HG03457 (cell line): ENCODE results near the gene TMEM61.
"Not testable (repeated sequence)": the region's sequence is repeated elsewhere in the genome, so short reads cannot be mapped to it uniquely, and the experiment has no call there.

Experiments
- ATAC-seq: cut with Tn5 transposase; IDR thresholded peaks from one replicate; pipeline ENCODE4 v1.9.1; 2021; ENCODE audit warnings: moderate number of reproducible peaks; ENCODE audit not compliant: unreplicated experiment

Gene TMEM61

DNA sequence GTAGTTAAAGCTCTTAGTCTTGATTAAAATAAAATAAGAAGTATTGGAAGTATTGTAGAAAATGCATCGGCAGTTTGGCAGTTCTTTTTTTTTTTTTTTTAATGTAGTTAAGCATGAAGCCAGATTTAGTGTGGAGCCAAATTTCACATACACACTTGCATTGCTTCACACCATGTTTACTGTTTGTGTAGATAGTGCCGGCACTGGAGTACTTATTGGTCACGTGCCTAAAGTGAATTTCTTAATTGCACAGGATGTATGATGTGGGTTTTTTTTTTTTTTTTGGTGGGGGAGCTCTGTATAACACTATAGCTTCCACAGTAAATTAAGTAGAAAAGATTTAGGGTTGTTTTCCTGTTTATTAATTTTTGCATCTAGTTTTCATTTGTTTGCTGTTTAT, 21.2 kb upstream of the TMEM61 start:
- no peak for ATAC-seq

GRCh38 chr1:54962612-54963395, 17.6 kb upstream of the TMEM61 start:
- no peak for ATAC-seq

GRCh38 chr1:54963829-54964228, 16.6 kb upstream of the TMEM61 start:
- not testable (repeated sequence) for ATAC-seq

- peak; percentile 77 for ATAC-seq
Observed at GRCh38 chr1:54965624-54966340, 14.6 kb upstream of the TMEM61 start.

DNA sequence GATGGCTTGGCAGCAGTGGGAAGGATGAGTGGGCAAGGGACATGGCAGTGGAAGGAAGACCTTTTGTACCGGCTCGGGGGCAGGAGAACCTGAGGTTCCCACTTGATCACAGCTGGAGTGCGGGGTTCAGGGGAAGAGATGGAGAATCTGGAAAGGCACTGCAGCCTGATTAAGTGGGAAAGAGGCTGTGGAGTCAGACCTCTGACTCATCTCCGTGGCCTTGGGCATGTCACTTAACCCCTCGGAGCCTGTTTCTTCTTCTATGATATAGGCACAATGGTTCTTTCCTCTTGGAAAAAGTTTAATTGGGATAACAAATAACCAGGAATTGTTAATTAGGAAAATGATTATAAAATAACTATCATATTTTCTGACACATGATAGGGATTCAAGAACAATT, 13.1 kb upstream of the TMEM61 start:
- ATAC-seq: no peak

DNA sequence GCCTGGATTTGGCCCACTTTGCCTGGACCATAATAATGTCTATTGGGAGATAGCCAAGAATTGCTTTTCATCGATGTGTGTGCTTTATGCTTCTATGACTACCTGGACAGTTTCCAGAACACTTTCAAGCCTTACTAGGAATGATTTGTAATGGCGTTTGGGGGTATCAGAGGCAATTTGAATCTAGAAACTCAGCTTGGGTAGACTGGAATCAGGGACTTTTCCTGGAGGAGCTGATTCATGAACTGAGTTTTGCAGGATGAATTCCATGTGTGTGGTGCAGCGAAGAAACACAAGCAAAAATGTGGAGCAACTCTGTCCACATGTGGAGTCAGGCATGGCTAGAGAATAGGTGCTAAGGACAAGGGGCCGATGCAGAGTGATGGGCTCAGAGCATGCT, 11.9 kb upstream of the TMEM61 start:
- no peak for ATAC-seq

DNA sequence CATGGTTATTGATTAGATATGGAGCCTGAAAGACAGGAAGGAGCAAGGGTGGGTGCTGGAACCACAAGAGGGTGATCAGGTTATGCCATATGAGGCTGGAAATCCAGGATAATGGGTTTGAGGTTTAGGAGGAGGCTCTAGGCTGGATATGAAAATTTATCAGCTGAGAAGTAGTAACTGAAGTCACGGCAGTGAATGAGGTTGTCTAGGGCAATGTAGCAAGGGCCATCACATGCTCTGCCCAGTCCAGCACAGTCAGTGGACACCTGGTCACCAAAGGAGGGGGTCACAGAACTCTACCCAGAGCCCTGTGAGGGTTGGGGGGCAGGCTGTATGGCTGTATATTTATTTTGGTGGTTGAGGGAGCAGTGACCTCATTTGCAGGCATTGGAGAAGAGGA, 10.5 kb upstream of the TMEM61 start:
- ATAC-seq: no peak

- ATAC-seq: no peak
Observed at GRCh38 chr1:54970901-54971300, 9.5 kb upstream of the TMEM61 start.

- ATAC-seq: peak; percentile 82
Observed at GRCh38 chr1:54971317-54971791, 9.1 kb upstream of the TMEM61 start.

DNA sequence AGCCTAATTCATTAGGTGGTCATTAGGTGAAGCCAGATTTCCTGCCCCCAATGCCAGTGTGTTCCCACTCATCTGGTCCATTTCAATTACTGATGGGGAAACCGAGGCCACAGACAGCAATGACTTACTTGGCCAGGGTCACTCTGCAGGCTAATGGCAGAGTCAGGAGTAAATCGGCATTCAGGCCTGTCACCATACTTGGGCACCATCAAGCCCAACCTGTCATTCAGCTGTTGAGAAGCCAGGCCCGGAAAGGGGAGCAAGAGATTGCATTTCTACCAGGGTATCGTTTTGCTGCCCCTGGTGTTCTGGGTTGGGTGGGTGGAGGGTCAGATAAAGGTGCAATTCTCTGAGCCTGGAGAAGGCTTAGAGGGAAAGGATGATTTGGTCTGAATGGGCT, 8.0 kb upstream of the TMEM61 start:
- ATAC-seq: no peak

- no peak for ATAC-seq
Observed at GRCh38 chr1:54973205-54973921, 7.1 kb upstream of the TMEM61 start.

DNA sequence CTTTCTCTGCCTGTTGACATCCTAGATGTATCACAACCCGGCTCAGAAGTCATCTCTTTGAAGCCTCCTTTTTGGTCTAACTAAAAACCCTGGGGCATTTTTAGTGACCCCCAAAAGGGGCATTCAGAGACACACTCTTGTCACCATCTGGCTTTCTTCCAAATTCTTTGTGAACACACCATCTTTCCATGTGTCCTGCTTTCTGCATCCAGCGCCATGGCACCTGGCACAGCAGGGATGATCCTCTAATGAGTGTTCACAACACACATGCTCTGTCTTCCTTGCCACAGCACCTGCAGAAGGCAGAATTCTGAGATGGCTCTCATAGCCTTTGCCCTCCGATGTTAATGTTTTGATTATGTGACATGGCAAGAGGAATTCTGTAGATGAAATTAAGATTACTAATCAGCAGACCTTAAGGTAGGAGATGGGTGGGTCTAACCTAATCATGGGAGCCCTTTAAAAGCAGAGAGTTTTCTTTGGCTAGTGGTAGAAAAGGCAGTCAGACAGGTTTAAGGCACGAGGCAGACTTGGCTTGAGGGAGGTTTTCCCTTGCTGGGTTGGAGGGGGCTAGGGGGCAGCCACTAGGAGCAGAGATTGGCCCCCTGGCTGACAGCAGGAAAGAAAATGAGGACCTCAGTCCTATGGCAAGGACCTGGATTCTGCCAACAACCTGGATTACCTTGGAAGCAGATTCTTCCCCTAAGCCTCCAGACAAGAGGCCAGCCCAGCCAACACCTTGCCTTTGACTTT, 4.9 kb upstream of the TMEM61 start:
- no peak for ATAC-seq

DNA sequence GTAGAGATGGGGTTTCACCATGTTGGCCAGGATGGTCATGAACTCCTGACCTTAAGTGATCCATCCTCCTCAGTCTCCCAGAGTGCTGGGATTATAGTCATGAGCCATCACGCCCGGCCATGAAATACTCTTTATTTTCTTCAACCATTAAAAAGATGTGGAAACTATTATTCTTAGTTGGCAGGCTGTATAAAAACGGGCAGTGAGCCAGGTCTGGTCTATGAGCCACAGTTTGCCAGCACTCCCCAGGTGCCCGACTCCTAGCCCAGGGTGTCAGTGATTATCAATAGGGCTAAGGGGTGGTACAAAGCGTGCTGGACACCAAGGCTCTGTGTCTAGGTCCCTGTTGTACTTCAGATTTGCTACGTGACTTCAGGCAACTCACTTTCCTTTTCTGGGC, 3.7 kb upstream of the TMEM61 start:
- ATAC-seq: no peak

- no peak for ATAC-seq
Observed at GRCh38 chr1:54977533-54978297, 2.7 kb upstream of the TMEM61 start.

DNA sequence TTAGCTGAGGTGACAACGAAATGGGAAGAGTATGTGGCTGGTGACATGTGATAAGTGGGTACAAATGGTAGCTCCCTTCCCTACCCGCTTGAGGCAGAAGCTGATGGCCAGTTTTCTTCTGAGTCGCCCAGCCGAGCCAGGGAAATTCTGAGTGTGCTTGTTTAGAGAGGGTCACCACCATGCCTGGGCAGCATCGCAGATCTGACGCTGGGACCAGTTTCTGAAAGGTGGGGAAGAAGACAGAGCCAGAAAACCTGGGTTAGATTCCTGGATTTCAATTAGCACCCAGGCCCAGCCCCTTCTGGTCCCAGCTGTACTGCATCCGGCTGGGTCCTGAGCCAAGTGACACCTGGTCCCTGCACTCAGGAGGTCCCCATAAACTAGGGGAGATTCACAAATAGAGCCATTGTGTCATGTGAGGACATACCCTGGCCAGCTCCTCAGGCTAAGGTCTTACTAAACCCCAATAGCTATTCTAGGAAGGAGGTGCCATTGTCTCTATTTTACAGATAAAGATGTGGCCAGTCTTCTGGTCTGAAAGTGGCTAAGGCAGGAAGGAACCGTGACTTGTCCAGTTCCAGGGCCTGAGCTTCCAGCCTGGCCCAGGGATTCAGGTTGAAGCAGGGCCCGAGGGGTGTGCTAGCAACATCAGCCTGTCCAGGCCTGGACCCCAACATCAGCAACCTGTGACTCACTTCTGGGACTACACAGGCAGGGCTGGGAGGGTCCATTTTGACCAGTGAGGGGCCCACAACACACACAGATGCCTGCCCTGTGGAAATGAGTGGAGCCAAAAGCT, 1.7 kb upstream of the TMEM61 start:
- no peak for ATAC-seq

DNA sequence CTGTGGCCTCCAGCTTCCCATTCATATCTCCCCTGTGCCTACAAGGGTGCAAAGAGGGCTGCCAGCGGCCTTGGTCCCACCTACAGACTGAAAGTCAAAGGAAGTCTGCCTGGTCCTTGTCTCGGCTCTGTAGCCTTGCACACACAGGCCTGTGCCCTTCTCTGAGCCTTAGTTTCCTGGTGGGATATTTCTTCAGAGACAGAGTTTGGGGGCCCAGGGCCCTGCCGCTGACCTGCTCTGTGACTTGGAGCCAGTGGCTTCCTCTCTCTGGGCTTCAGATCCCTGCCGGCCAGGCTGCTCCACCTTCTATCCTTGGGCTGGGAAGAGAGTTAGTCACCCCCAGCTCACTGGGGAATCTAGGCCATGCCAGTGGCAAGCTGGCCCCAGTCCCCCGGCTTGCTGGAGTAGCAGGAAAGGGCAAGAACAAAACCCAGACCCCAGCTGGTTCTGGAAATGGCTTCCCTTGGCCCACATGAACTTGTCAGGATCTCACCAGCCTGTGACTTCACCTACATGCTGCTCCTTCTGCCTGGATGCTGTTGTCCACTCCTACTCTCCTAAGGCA, 1.0 kb upstream of the TMEM61 start:
- ATAC-seq: no peak

GRCh38 chr1:54980046-54980527, 341 bp upstream of the TMEM61 start:
- ATAC-seq: no peak

- ATAC-seq: no peak
Observed at GRCh38 chr1:54981466-54981865, 1.0 kb downstream of the TMEM61 start.

DNA sequence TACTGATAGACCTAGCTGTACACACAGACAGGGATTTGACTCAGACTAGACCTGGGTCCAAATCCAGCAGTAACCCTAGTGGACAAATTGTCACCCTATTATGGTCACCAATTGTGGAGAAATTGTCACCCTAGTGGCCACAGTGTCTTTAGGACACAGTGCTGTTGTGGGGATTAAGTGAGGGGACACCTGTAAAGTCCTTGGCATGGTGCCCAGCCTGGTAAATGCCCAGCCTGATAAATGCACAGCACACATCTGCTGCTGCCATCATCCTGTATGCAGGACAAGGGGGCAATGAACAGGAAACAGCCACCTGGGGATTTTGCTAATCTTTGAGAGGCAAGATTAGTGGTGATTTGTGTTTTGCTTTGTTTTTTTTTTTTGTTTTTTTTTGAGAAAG, 2.3 kb downstream of the TMEM61 start:
- no peak for ATAC-seq
